Activated gamma-delta T cell treated with anti-CD3 and anti-CD28 coated beads, Interleukin-2, amount 50 U/mL, for 16 hours (primary cell): Measurements from ENCODE around the gene SMC3.

Source experiments
- DNase-seq: peaks from one replicate; pipeline ENCODE4 v3.0.0-alpha.2; 2020; ENCODE audit warnings: low read depth

The SMC3 gene

GRCh38 chr10:110546077-110546476 lies 21.4 kb upstream of the SMC3 start:
- DNase-seq = no peak

DNA sequence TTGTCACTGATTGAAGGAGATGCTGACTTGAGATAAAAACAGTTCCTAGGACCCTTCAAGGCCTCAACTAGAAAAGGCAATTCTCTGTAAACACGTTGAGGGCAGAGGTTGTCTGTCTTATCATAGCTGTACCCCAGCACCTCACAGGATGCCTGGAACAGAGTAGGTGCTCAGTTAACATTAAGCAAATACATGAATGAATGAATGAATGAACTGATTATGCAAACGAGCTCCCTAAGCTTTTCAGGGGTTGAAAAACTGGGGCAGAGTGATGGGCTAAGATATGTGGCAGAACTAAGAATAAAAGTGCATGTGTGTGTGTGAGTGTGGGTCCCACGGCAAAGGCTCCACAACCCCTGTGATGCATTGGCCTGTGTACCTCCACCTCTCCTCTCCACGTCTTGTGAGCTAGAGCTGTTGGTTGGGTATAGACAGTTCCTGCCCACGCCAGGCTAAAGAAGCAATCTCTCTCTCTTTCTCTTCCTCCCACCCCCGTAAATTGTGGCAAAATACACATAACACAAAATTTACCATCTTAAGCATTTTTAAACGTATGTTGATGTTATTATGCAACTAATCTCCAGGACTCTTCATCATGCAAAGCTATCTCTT lies 20.9 kb upstream of the SMC3 start:
- DNase-seq = no peak

- DNase-seq = peak; percentile 19
Measured at GRCh38 chr10:110547139-110547761, 20.2 kb upstream of the SMC3 start.

DNA sequence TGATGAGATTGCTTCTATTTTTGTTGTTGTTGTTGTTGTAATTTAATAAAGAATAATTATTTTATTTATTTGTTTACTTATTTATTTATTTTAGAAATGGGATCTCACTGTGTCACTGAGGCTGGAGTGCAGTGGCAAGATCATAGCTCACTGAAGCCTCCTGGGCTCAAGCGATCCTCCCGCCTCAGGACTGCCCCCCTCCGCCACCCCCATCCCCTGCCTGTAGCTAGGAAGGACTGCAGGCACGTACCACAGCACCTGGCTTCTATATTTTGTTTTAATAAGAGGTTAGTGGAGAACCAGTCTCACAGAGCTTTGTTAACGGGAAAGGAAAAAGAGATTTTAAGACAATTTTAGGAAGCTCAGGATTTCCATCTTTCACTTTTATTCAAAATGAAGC lies 19.5 kb upstream of the SMC3 start:
- DNase-seq = no peak

- no peak for DNase-seq
Measured at GRCh38 chr10:110549211-110549610, 18.3 kb upstream of the SMC3 start.

DNA sequence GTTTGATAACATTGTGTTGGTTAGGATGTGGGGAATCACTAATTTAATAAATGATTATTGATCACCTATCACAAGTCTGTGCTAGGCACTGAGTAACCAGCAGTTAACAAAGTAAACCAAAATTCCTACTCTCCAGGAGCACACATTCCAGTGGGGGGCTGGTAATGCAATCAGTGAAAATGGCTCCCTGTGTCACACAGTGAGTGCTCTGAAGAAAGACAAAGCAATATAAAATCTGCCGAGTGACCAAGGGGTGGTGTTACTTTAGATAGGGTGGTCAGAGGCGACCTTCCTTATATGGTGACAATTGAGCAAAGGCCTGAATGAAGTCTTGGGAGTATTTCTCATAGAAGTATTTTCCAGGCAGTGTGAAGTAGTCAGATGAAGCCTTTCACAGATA lies 13.6 kb upstream of the SMC3 start:
- no peak for DNase-seq

DNA sequence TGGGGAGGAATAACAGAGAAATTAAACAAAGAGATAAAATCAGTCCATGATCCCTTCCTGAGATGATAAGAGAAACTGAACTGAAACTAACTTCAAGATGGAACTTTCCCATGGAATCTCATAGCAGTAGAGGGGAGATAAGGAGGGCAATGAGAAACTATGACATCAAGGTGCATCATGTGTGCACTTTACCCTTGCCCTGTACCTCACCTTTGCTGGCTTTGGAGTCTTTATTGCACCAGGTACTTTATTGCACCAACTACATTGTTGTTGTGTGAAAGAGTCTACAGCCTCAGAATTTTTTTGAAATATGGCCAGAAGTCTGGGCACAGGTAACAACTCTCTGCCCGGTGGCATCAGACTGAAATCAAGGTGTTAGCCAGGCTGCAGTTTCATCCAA lies 11.2 kb upstream of the SMC3 start:
- no peak for DNase-seq

DNA sequence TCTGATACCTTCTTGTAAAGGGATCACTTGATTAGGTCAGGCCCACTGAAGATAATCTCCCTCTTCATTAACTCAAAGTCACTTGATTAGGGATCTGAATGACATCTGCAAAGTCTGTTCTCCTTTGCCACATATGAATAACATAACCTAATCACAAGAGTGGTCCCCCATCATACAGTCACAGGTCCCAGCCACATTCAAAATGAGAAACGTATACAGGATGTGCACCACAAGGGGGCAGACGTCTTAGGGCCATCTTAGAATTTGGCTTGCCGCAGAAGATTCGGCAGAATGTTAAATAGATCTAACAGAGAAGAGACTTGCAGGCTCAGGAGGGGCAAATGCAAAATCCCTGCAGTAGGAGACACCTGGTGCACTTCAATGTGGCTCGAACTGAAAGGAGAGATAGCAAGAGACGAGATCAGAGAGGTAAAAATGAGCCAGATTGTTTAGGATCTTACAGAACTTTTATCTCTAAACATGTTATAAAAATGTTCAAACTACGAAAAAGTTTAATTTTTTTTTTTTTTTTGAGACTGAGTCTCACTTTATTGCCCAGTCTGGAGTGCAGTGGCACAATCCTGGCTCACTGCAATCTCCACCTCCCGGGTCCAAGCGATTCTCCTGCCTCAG lies 10.4 kb upstream of the SMC3 start:
- DNase-seq = peak; percentile 65

- no peak for DNase-seq
Measured at GRCh38 chr10:110558041-110558440, 9.5 kb upstream of the SMC3 start.

GRCh38 chr10:110560012-110560411 lies 7.5 kb upstream of the SMC3 start:
- no peak for DNase-seq

DNA sequence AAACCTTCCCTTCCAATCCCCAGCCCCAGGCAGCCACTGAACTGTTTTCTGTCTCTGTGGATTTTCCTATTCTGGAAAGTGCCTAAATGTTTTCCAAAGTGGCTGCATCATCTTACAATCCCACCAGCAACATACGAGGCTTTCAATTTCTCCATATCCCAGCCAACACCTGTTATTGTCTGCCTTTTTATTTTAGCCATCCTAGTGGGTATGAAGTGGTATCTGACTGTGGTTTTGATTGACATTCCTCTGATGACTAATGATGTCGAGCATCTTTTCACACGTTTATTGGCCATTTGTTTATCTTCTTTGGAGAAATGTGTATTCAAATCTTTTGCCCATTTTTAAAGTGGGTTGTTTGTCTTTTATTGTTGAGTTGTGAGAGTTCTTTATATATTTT lies 6.2 kb upstream of the SMC3 start:
- DNase-seq = no peak

GRCh38 chr10:110562348-110562747 lies 5.1 kb upstream of the SMC3 start:
- no peak for DNase-seq

DNA sequence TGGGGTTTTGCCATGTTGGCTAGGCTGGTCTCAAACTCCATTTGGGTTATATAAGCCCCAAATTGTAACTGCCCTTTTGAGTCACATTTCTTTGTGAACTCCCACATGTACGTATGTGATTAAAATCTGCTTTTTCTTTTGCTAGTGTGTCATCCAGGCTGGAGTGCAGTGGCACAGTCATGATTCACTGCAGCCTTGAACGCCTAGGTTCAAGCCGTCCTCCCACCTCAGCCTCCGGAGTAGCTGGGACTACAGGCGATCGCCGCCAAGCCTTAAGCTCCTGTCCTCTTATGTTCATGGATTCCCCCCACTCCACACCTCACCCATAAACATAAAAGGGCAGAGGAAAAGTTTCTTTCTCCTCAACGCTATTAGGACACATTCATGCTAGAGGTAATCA lies 4.4 kb upstream of the SMC3 start:
- no peak for DNase-seq

- no peak for DNase-seq
Measured at GRCh38 chr10:110566472-110567200, 859 bp upstream of the SMC3 start.

- DNase-seq = peak; percentile 33
Measured at GRCh38 chr10:110568055-110568735, 700 bp downstream of the SMC3 start.

DNA sequence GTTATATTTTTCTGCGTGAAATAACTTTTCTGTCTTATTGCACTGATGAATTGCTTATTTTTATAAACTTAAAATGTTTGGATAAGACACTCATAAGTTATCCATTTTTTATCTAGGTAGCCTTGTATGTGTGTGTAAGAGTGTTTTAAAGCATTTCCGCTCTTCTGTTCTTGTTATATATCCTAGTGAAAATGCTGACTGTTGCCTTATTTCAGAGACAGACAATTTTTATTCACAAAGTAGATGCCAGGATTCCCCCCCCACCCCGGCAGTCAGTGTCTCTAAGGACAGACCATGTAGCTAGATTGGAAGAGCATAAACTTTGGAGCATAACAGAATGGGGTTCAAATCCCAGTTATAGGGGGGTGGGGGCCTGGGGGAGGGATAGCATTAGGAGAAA lies 1.6 kb downstream of the SMC3 start:
- no peak for DNase-seq

DNA sequence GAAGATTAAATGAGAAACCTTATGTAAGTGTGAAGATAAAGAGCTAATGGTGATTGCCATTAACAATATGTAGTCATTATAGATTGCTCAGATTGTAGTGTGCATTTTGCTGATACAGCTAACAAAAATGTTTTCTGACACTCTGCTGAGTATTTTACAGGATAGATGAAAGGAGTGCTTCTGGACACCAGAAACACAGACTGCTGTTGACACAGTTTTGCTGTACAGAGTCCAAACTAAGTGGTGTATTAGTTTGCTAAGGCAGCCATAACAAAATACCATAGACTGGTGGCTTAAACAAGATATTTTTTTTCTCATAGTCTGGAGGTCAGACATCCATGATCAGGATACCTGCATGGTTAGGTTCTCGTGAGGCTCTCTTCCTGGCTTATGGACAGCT lies 2.2 kb downstream of the SMC3 start:
- no peak for DNase-seq

- DNase-seq = no peak
Measured at GRCh38 chr10:110571093-110571743, 3.7 kb downstream of the SMC3 start.

DNA sequence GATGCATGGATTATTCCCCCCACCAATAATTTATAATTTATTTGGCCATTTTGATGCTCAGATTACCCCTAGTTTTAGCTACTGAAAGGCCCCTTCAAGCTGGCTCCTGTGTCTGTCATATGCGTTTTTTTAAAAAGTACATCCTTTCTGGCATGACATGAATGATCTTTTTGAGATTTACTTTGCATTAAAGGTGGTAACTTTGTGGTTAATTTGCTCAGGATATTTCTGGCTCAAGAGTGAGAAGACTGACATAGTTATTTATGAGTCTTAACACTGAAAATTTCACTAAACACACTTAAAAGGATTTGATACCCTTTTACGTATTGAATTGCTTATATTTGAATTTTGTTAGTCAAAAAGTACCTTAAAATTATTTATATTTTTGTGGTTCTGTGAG lies 5.4 kb downstream of the SMC3 start:
- no peak for DNase-seq

- no peak for DNase-seq
Measured at GRCh38 chr10:110574420-110574819, 6.9 kb downstream of the SMC3 start.

GRCh38 chr10:110576220-110576619 lies 8.7 kb downstream of the SMC3 start:
- DNase-seq = no peak

- DNase-seq = no peak
Measured at GRCh38 chr10:110577056-110577455, 9.6 kb downstream of the SMC3 start.
